Measurements from ENCODE around the gene ACTR6. TPM values are rescaled to one million over a fixed set of nuclear protein-coding genes. Genes with fewer than 3 reads are reported as not detected.
A peak's percentile ranks its signal among the peaks of the same experiment; 100 is the strongest.
"Not testable (repeated sequence)": the region's sequence is repeated elsewhere in the genome, so short reads cannot be mapped to it uniquely, and the experiment has no call there.

Gene ACTR6
- total RNA-seq, 3 donors from 2014 or later = 20.4 to 26.5 (median 21.4) TPM

DNA sequence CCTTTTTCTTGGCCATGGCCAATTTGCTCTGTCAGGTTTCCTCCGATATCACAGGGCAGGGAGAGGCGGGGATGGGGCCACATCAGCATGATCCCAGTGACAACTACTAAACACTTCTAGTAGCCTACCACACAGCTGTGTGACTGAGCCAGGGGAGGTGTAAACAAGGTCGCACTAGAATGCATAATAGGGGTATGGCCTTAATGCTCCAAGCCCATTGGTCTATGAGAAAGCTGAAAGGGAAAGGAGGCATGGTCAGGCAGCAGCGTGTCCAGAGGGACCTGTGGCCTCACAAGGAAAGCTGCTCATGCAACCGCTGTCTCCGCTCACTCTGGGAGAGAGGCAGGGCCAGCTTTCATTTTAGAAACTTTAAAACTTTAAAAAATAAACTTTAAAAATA lies 27.5 kb upstream of the ACTR6 start:
- no peak overlapping the region for H3K4me3 ChIP-seq
- no peaks in the 10 kb centered on the region for H3K36me3 ChIP-seq (ENCODE audit: low read depth)
- TF ChIP-seq, protein P1, sequence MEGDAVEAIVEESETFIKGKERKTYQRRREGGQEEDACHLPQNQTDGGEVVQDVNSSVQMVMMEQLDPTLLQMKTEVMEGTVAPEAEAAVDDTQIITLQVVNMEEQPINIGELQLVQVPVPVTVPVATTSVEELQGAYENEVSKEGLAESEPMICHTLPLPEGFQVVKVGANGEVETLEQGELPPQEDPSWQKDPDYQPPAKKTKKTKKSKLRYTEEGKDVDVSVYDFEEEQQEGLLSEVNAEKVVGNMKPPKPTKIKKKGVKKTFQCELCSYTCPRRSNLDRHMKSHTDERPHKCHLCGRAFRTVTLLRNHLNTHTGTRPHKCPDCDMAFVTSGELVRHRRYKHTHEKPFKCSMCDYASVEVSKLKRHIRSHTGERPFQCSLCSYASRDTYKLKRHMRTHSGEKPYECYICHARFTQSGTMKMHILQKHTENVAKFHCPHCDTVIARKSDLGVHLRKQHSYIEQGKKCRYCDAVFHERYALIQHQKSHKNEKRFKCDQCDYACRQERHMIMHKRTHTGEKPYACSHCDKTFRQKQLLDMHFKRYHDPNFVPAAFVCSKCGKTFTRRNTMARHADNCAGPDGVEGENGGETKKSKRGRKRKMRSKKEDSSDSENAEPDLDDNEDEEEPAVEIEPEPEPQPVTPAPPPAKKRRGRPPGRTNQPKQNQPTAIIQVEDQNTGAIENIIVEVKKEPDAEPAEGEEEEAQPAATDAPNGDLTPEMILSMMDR (IDR thresholded peaks at IDR 0.05) = no peak
- intact Hi-C loops (cut with DNase I, micrococcal nuclease) = no loop called here
- no peaks in the 10 kb centered on the region for H3K4me1 ChIP-seq (ENCODE audit: low read depth)
- ATAC-seq = no peak
- DNase-seq = no peak
- H3K9me3 ChIP-seq = no peaks in the 10 kb centered on the region

DNA sequence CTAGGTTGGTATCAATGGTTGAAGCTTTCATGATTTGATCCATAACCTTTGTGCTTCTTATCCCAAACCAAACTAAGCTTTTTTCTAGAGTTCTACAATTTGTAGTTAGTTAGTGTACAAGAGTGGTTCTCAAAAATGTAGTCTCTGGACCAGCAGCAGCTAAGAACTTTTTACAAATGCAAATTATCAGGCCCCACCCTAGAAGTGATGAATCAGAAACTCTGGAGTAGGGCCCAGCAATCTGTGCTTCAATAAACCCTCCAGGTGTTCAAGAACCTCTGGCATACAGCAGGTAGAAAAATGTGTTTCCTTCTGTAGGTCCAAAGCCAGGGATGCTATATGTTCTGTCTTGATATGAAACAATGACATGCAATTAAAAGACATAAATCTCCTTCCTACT lies 26.1 kb upstream of the ACTR6 start:
- no peaks in the 10 kb centered on the region for H3K36me3 ChIP-seq (ENCODE audit: low read depth)
- H3K9me3 ChIP-seq = no peaks in the 10 kb centered on the region
- intact Hi-C loops (cut with DNase I, micrococcal nuclease) = no loop called here
- no peak for ATAC-seq
- TF ChIP-seq, protein P1 (IDR thresholded peaks at IDR 0.05) = no peak
- H3K4me3 ChIP-seq = no peak overlapping the region
- no peak for DNase-seq
- no peaks in the 10 kb centered on the region for H3K4me1 ChIP-seq (ENCODE audit: low read depth)

DNA sequence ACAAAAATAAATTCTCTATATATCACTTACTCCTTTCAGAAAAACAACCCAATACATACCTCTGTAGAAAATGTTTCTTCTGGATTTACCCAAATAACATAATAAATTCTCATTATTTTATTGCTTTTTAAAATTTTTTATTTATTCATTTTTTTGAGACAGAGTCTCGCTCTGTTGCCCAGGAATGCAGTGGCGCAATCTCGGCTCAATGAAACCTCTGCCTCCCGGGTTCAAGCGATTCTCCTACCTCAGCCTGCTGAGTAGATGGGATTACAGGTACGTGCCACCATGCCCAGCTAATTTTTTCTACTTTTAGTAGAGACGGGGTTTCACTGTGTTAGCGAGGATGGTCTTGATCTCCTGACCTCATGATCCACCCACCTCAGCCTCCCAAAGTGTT lies 24.1 kb upstream of the ACTR6 start:
- intact Hi-C loops (cut with DNase I, micrococcal nuclease); DNase-seq; ATAC-seq; H3K36me3 ChIP-seq (ENCODE audit: low read depth); H3K4me1 ChIP-seq (ENCODE audit: low read depth); H3K4me3 ChIP-seq; H3K9me3 ChIP-seq: not testable (repeated sequence)

DNA sequence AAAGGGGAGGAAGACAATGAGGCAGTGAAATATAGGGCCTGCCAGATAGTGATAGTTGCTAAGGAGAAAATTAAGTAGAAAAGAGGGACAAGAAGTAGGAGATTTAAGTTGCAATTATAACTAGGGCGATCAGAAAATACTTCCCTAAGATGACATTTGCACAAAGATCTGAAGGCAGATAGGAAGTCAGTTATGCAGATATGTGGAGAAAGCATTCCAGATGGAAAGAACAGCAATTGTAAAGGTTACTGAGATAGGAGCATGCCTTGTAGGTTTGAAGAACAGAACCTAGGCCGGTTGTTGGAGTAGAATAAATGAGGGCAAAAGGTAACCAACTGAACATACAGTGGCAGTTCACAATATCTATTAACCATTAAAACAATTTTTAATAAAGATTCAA lies 21.4 kb upstream of the ACTR6 start:
- Histone ChIP-seq H3K36me3 (ENCODE audit: low read depth) (no peaks in the 10 kb centered on the region), H3K4me3 (no peak overlapping the region), H3K4me1 (ENCODE audit: low read depth) (no peaks in the 10 kb centered on the region), H3K9me3 (no peaks in the 10 kb centered on the region)
- TF ChIP-seq, protein P1 (IDR thresholded peaks at IDR 0.05) = no peak
- intact Hi-C loops (cut with DNase I, micrococcal nuclease) = no loop called here
- ATAC-seq (no peak), DNase-seq (no peak)

DNA sequence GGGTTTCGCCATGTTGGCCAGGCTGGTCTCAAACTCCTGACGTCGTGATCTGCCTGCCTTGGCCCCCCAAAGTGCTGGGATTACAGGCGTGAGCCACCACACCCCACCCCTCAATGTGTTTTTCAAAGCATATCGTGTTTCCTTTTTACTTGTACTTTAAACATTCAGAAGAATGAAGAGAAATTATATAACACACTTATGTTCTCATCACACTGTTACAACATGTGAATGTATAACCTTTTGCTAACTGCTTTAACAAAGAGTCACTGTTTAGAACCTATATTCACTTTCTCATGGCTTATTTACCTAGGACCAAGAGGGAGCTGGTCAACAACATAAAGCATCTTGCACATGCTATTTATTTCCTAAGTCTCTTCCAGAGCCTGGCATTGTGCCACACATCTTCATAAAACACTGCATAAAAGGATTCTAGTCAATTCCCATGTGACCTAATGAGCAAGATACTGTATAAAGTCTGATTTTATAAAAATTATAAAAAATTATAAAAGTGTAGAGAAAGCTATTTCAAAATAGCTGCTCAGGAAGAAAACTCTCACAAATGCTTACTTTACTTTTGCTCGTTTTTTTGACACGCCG lies 16.0 kb upstream of the ACTR6 start:
- no peak for DNase-seq
- Histone ChIP-seq H3K9me3 (no peaks in the 10 kb centered on the region), H3K4me3 (no peak overlapping the region), H3K36me3 (ENCODE audit: low read depth) (no peaks in the 10 kb centered on the region), H3K4me1 (ENCODE audit: low read depth) (no peaks in the 10 kb centered on the region)
- intact Hi-C loops (cut with DNase I, micrococcal nuclease) = no loop called here
- no peak for ATAC-seq
- TF ChIP-seq, protein P1 (IDR thresholded peaks at IDR 0.05) = no peak

DNA sequence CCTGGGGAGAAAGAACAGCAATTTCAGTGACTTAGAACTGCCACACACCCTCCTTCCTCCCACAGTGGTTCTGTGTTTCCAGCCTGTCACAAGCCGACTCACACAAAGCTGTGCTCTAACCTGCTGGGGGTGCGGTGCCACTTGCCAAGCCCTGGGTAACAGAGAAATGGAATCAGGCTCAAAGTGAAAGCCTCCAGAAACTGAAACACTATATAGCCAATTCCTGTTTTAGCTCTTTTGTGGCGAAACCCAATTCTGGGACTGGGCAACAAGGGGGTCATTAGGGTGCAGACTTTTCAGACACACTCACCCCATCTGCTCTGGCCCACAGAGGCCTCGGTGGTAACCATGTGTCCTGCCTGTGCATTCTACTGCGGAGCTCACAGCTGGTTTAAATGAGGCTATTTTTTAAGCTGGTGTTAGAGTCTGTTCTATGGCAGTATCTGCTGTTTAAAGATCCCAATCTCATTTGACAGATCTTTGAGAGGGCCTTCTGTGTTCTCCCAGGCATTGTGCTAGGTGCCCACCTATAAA lies 15.2 kb upstream of the ACTR6 start:
- TF ChIP-seq, protein P1 (IDR thresholded peaks at IDR 0.05) = no peak
- H3K9me3 ChIP-seq = no peaks in the 10 kb centered on the region
- no peaks in the 10 kb centered on the region for H3K4me1 ChIP-seq (ENCODE audit: low read depth)
- DNase-seq (no peak), ATAC-seq (peak; percentile 17)
- H3K36me3 ChIP-seq (ENCODE audit: low read depth) = no peaks in the 10 kb centered on the region
- no peak overlapping the region for H3K4me3 ChIP-seq
- intact Hi-C loops (cut with DNase I, micrococcal nuclease) = no loop called here
